Fibroblast of gingiva (primary cell): ENCODE data around the gene MYO10.

Experiments
- DNase-seq: peaks from one replicate; pipeline ENCODE4 v3.0.0-alpha.2; 2011; ENCODE audit warnings: low read depth

The MYO10 gene

GRCh38 chr5:16617274-16617968, 318.7 kb downstream of the MYO10 start:
- no peak for DNase-seq

- DNase-seq = peak; percentile 10
Observed at GRCh38 chr5:16616536-16617273, 319.4 kb downstream of the MYO10 start, which contains the start of gene RETREG1. TSS of gene RETREG1 (minus strand) at chr5:16616997. CDS start at chr5:16616971, 26 bp downstream.

- no peak for DNase-seq
Observed at GRCh38 chr5:16615741-16616535, 320.1 kb downstream of the MYO10 start.

- DNase-seq = no peak
Observed at GRCh38 chr5:16612007-16612406, 324.1 kb downstream of the MYO10 start.
